DND-41 (cell line): ENCODE measurements around the gene MMP8.

Source experiments
- ATAC-seq: fragments of 200-7000 bp; cut with Tn5 transposase; 3 replicates; pipeline ENCODE4 v1.9.1; 2021; ENCODE audit warnings: low read depth; ENCODE audit not compliant: insufficient read depth
- DNase-seq: peaks from one replicate; pipeline ENCODE4 v3.0.0-alpha.2; 2020
- H2AFZ ChIP-seq: 2 replicates; pipeline ENCODE4 v1.6.0; 2012; ENCODE audit warnings: low read depth, low read length
- H3K27ac ChIP-seq: 2 replicates; pipeline ENCODE4 v1.5.1; 2012; ENCODE audit warnings: low read length, inconsistent platforms
- H3K27me3 ChIP-seq: fragments of 200-600 bp; sonication (generic); 2 replicates; pipeline ENCODE4 v1.6.0; 2012; ENCODE audit warnings: low read length, mild to moderate bottlenecking, inconsistent platforms; ENCODE audit not compliant: insufficient read depth, poor library complexity
- H3K36me3 ChIP-seq: 2 replicates; pipeline ENCODE4 v1.5.1; 2012; ENCODE audit warnings: low read length, inconsistent platforms; ENCODE audit not compliant: insufficient read depth
- H3K4me1 ChIP-seq: 2 replicates; pipeline ENCODE4 v1.5.1; 2012; ENCODE audit warnings: mild to moderate bottlenecking, low read length; ENCODE audit not compliant: insufficient read depth
- H3K4me2 ChIP-seq: 2 replicates; pipeline ENCODE4 v1.6.0; 2012; ENCODE audit warnings: mild to moderate bottlenecking, moderate library complexity, low read length, inconsistent platforms; ENCODE audit not compliant: insufficient read depth
- H3K4me3 ChIP-seq, 2 experiments: fragments of 200-600 bp in 1 of 2; shearing (Covaris generic) in 1 of 2; 2 replicates each; pipeline ENCODE4 v1.5.1; 2012 to 2016; ENCODE audit warnings: inconsistent platforms in 2 of 2, low read length in 2 of 2, mild to moderate bottlenecking in 2 of 2, low read depth in 1 of 2, moderate library complexity in 1 of 2
- H3K79me2 ChIP-seq: 2 replicates; pipeline ENCODE4 v1.6.0; 2012; ENCODE audit warnings: low read length, inconsistent platforms; ENCODE audit not compliant: insufficient read depth
- H3K9ac ChIP-seq: 2 replicates; pipeline ENCODE4 v1.6.0; 2012; ENCODE audit warnings: low read depth, mild to moderate bottlenecking, inconsistent platforms, low read length, moderate library complexity
- H3K9me3 ChIP-seq: 2 replicates; pipeline ENCODE4 v1.5.1; 2012; ENCODE audit warnings: low read length, moderate library complexity, mild to moderate bottlenecking, inconsistent platforms; ENCODE audit not compliant: insufficient read depth, severe bottlenecking
- H4K20me1 ChIP-seq: 2 replicates; pipeline ENCODE4 v1.6.0; 2012; ENCODE audit warnings: low read length; ENCODE audit not compliant: insufficient read depth
- EZH2 ChIP-seq: IDR thresholded peaks from 3 replicates; pipeline ENCODE4 v1.6.1; 2012; ENCODE audit warnings: borderline replicate concordance, low read depth, mild to moderate bottlenecking, moderate library complexity, low read length, inconsistent platforms; ENCODE audit not compliant: severe bottlenecking
- TF ChIP-seq, protein P1 (sequence below): IDR thresholded peaks from 2 replicates; pipeline ENCODE4 v1.5.1; 2012; ENCODE audit warnings: borderline replicate concordance, low read length, moderate library complexity, mild to moderate bottlenecking; ENCODE audit not compliant: poor library complexity, severe bottlenecking; ENCODE audit errors: extremely low read depth

MMP8 gene

DNA sequence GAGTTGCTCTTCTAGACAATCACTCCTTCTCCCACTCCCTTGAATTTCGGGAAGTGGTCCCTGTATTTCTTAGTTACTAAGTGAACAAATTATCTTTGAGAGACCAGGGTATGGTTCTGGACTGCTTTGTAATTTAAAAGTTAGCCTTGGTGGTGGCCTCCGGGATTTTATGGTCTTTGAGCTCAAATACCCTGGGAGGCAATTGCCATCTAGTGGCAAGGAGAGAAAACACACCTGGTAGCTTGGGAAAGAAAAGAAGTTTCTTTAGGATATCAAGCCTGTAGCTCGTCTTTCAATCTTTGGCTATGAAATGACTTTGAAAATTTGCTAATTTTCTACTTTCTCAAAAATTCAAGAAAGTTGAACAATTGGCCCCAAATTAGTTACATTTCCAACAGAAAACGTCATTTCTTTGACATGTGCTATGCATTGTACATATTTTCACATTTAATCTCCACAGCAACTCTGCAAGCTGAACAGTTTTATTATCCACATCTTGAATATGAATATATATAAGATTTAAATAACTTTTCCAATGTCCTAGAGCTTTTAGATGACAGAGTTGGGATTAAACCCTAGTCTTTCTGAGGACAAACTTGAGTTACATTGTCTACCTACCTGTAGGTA, 58.3 kb downstream of the MMP8 start:
- no peaks in the 10 kb centered on the region for H3K4me1 ChIP-seq
- H3K4me2 ChIP-seq: no peak overlapping the region
- no peak overlapping the region for H2AFZ ChIP-seq
- ATAC-seq: peak; percentile 64; the same call in 2 of the 3 replicates
- H3K36me3 ChIP-seq: no peaks in the 10 kb centered on the region
- no peak overlapping the region for H3K4me3 ChIP-seq
- no peak overlapping the region for H3K9ac ChIP-seq
- no peak for TF ChIP-seq EZH2
- TF ChIP-seq, protein P1, sequence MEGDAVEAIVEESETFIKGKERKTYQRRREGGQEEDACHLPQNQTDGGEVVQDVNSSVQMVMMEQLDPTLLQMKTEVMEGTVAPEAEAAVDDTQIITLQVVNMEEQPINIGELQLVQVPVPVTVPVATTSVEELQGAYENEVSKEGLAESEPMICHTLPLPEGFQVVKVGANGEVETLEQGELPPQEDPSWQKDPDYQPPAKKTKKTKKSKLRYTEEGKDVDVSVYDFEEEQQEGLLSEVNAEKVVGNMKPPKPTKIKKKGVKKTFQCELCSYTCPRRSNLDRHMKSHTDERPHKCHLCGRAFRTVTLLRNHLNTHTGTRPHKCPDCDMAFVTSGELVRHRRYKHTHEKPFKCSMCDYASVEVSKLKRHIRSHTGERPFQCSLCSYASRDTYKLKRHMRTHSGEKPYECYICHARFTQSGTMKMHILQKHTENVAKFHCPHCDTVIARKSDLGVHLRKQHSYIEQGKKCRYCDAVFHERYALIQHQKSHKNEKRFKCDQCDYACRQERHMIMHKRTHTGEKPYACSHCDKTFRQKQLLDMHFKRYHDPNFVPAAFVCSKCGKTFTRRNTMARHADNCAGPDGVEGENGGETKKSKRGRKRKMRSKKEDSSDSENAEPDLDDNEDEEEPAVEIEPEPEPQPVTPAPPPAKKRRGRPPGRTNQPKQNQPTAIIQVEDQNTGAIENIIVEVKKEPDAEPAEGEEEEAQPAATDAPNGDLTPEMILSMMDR: peak; percentile 78
- H3K9me3 ChIP-seq: no peaks in the 10 kb centered on the region
- peak; percentile 19 for DNase-seq
- H3K27me3 ChIP-seq: peaks cover 2% of the 10 kb centered on the region
- no peak overlapping the region for H3K27ac ChIP-seq
- no peaks in the 10 kb centered on the region for H3K79me2 ChIP-seq
- H4K20me1 ChIP-seq: no peaks in the 10 kb centered on the region

DNA sequence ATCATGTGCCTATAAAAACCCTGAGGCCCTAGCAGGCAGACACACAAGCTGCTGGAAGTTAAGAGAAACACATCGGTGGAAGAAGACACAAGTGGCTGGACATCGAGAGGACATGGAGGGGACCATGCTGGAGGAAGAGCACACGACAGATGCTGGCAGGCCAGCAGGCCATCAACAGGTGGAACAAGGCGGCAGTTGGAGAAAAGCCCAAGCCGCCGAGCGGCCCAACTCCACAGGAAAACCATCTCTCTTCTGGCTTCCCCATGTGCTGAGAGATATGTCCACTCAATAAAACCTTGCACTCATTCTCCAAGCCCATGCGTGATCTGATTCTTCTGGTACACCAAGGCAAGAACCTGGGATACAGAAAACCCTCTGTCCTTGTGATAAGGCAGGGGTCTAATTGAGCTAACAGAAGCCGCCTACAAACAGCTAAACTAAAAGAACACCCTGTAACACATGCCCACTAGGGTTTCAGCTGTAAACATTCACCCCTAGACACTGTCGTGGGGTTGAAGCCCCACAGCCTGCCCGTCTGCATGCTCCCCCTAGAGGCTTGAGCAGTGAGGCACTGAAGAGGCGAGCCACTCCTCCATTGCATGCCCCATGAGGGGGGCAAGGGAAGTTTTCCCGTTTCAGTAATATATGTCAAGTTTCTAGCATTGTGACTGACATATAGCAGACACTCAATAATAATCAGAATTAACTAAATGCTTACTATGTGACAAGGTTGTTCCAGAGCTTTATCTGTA, 60.6 kb downstream of the MMP8 start:
- no peaks in the 10 kb centered on the region for H3K79me2 ChIP-seq
- no peak overlapping the region for H3K4me3 ChIP-seq
- peak; percentile 72 for ATAC-seq
- no peaks in the 10 kb centered on the region for H3K4me1 ChIP-seq
- TF ChIP-seq, protein P1: peak; percentile 52
- no peak for TF ChIP-seq EZH2
- DNase-seq: peak; percentile 14
- H4K20me1 ChIP-seq: no peaks in the 10 kb centered on the region
- H3K4me2 ChIP-seq: no peak overlapping the region
- H2AFZ ChIP-seq: no peak overlapping the region
- no peaks in the 10 kb centered on the region for H3K27me3 ChIP-seq
- no peaks in the 10 kb centered on the region for H3K36me3 ChIP-seq
- no peaks in the 10 kb centered on the region for H3K9me3 ChIP-seq
- no peak overlapping the region for H3K9ac ChIP-seq
- H3K27ac ChIP-seq: no peak overlapping the region

DNA sequence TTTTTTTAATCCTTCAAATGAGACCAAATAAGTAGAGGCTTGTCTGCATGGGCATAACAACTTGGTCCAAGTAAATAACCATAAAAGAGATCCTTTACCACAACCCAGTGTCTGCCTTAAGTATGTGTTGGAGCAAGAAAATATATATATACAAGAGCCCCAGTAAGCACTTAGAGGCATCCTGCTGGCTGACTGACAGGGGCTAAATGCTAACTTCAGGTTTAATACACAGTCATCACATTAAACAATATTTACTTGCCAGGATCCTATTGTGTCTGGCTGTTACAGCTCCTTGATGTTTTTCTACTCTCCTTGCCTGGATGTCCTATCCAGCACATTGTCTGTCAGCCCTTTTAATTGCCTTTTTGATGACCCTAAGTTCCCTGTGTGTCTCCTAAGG, 62.1 kb downstream of the MMP8 start:
- Histone ChIP-seq H3K4me1 (no peaks in the 10 kb centered on the region), H3K4me2 (no peak overlapping the region), H4K20me1 (no peaks in the 10 kb centered on the region), H3K27ac (no peak overlapping the region), H3K36me3 (no peaks in the 10 kb centered on the region), H2AFZ (no peak overlapping the region), H3K27me3 (peaks cover 3% of the 10 kb centered on the region), H3K79me2 (no peaks in the 10 kb centered on the region), H3K4me3 (no peak overlapping the region), H3K9me3 (no peaks in the 10 kb centered on the region), H3K9ac (no peak overlapping the region)
- TF ChIP-seq, protein P1: no peak
- TF ChIP-seq EZH2: no peak
- ATAC-seq (no peak), DNase-seq (no peak)
